ENCODE data around the gene NLK.

DNA sequence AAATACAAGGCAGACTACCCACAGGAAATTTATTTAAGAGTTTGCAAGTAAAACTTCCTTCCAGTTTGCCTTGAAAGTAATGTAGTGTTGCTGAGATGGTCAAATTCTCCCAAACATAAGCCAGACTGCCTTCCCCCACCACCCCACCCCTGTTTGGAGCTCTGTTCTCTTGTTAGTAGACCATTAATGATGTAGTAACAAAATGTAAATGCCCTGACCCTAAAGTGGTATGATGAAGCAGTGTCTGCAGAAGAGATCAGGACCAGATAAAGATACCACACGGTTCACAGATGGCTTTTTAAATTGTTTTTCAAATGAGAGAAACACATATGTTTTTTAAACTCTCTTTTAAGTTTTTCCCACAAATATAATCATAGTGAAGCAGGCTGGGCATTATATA, 140.1 kb downstream of the NLK start:
- TF ChIP-seq, protein P1, sequence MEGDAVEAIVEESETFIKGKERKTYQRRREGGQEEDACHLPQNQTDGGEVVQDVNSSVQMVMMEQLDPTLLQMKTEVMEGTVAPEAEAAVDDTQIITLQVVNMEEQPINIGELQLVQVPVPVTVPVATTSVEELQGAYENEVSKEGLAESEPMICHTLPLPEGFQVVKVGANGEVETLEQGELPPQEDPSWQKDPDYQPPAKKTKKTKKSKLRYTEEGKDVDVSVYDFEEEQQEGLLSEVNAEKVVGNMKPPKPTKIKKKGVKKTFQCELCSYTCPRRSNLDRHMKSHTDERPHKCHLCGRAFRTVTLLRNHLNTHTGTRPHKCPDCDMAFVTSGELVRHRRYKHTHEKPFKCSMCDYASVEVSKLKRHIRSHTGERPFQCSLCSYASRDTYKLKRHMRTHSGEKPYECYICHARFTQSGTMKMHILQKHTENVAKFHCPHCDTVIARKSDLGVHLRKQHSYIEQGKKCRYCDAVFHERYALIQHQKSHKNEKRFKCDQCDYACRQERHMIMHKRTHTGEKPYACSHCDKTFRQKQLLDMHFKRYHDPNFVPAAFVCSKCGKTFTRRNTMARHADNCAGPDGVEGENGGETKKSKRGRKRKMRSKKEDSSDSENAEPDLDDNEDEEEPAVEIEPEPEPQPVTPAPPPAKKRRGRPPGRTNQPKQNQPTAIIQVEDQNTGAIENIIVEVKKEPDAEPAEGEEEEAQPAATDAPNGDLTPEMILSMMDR (IDR thresholded peaks at IDR 0.05; ENCODE audit: extremely low read depth in 1 of 2, insufficient read depth in 1 of 2, low read depth in 1 of 2, low read length in 2 of 2) = no peak
- TF ChIP-seq POLR2AphosphoS5 (IDR thresholded peaks at IDR 0.05; ENCODE audit: insufficient read depth, low read depth, low read length) (no peak), POLR2A (IDR thresholded peaks at IDR 0.05; ENCODE audit: low read depth, low read length) (no peak), GATA2 (IDR thresholded peaks at IDR 0.05; ENCODE audit: insufficient read depth, insufficient read length, low read depth, low read length) (no peak), EZH2 (IDR thresholded peaks at IDR 0.05; ENCODE audit: borderline replicate concordance, low read depth, low read length, severe bottlenecking) (no peak), MYC (IDR thresholded peaks at IDR 0.05; ENCODE audit: low read depth, low read length) (no peak)
- TF ChIP-seq, protein P2, sequence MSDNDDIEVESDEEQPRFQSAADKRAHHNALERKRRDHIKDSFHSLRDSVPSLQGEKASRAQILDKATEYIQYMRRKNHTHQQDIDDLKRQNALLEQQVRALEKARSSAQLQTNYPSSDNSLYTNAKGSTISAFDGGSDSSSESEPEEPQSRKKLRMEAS (IDR thresholded peaks at IDR 0.05; ENCODE audit: insufficient read depth, insufficient read length) = no peak

Measured in endothelial cell of umbilical vein (primary cell).